Hepatocyte (in vitro differentiated cells): ENCODE measurements around the gene MRPL20. TPM values are rescaled to one million over a fixed set of nuclear protein-coding genes. Genes with fewer than 3 reads are reported as not detected.

Source experiments
- DNase-seq: peaks from one replicate; pipeline ENCODE4 v3.0.0-alpha.2; 2016; ENCODE audit warnings: low spot score
- H2AFZ ChIP-seq: fragments of 200-600 bp; sonication (generic); 2 replicates; pipeline ENCODE4 v1.6.0; 2016; ENCODE audit warnings: antibody characterized with exemption, mild to moderate bottlenecking
- H3K27ac ChIP-seq: fragments of 200-600 bp; sonication (generic); 2 replicates; pipeline ENCODE4 v1.5.1; 2016; ENCODE audit warnings: mild to moderate bottlenecking
- H3K27me3 ChIP-seq: fragments of 200-600 bp; sonication (generic); 2 replicates; pipeline ENCODE4 v1.6.1; 2016
- H3K36me3 ChIP-seq: fragments of 200-600 bp; sonication (generic); replicated peaks from 2 replicates; pipeline ENCODE4 v1.5.1; 2016; ENCODE audit warnings: low read depth; ENCODE audit not compliant: insufficient read depth
- H3K4me1 ChIP-seq: fragments of 200-600 bp; sonication (generic); 2 replicates; pipeline ENCODE4 v1.5.1; 2016; ENCODE audit warnings: mild to moderate bottlenecking, moderate library complexity; ENCODE audit not compliant: insufficient read depth
- H3K4me2 ChIP-seq: fragments of 200-600 bp; sonication (generic); 2 replicates; pipeline ENCODE4 v1.6.0; 2016
- H3K4me3 ChIP-seq: fragments of 200-600 bp; sonication (generic); 2 replicates; pipeline ENCODE4 v1.5.1; 2016; ENCODE audit warnings: mild to moderate bottlenecking
- H3K79me2 ChIP-seq: fragments of 200-600 bp; sonication (generic); 2 replicates; pipeline ENCODE4 v1.6.0; 2017; ENCODE audit warnings: mild to moderate bottlenecking
- H3K9me2 ChIP-seq: fragments of 200-600 bp; sonication (generic); replicated peaks from 2 replicates; pipeline ENCODE4 v1.6.0; 2017; ENCODE audit warnings: mild to moderate bottlenecking; ENCODE audit not compliant: insufficient read depth
- H3K9me3 ChIP-seq: fragments of 200-600 bp; sonication (generic); 2 replicates; pipeline ENCODE4 v1.5.1; 2016; ENCODE audit warnings: low read depth, mild to moderate bottlenecking
- H4K20me1 ChIP-seq: fragments of 200-600 bp; sonication (generic); 2 replicates; pipeline ENCODE4 v1.6.0; 2016; ENCODE audit warnings: mild to moderate bottlenecking; ENCODE audit not compliant: insufficient read depth, poor library complexity, severe bottlenecking
- CTCF ChIP-seq: fragments of 200-600 bp; sonication (generic); IDR thresholded peaks from 2 replicates; pipeline ENCODE4 v1.5.1; 2016; ENCODE audit warnings: antibody characterized with exemption, mild to moderate bottlenecking; ENCODE audit not compliant: poor library complexity
- EZH2 ChIP-seq: fragments of 200-600 bp; sonication (generic); IDR thresholded peaks from 2 replicates; pipeline ENCODE4 v1.6.1; 2016; ENCODE audit warnings: antibody characterized with exemption, mild to moderate bottlenecking, borderline replicate concordance
- EZH2phosphoT487 ChIP-seq: fragments of 200-600 bp; sonication (generic); IDR thresholded peaks from one replicate; pipeline ENCODE4 v1.6.1; 2018; ENCODE audit warnings: antibody characterized with exemption, mild to moderate bottlenecking, low read depth, moderate library complexity; ENCODE audit not compliant: unreplicated experiment, severe bottlenecking
- WGBS: methylation state at CpG from one replicate; pipeline ENCODE4 v1.1.6; 2016; ENCODE audit warnings: low lambda C conversion rate; ENCODE audit errors: missing lambda C conversion rate; 5-methylcytosine and 5-hydroxymethylcytosine counted together
- polyA plus RNA-seq: library from polyadenylated mRNA; unstranded; fragments of >200 nt; fragmentation: Nextera tagmentation; extraction: Ambion mirVana; gene quantifications from 2 replicates; pipeline ENCODE4 v1.2.1, GENCODE V29; 2016
- total RNA-seq: library from RNA; depleted of rRNA; stranded (reverse); fragments of >200 nt; gene quantifications from 2 replicates; pipeline ENCODE4 v1.2.3, GENCODE V29; 2014

MRPL20 gene
- total and polyA plus RNA-seq, 2 experiments from 2014 or later = 107 to 193 TPM

DNA sequence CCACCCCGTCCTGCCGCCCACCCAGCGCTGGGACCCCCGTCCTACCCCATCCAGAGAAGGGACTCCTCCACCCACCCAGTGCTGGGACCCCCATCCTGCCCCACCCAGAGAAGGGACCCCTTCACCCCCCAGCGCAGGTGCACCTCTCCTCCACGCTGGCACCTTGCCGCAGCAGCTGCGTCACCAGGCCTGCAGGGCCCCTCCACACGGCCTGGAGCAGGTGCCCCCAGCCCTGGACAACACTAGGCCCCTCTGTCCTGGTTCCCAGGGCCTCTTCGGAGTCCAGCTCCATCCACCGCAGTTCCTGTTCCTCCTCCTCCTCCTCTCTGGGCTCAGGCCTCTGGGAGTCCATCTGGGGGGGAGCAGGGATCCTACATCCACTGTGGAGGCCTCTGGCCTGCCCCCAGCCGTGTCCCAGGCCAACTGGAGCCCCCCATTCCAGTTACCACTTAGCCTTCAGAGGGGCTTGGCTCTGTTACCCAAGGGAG lies 13.6 kb upstream of the MRPL20 start:
- no peaks in the 10 kb centered on the region for H3K27me3 ChIP-seq
- H3K79me2 ChIP-seq = no peaks in the 10 kb centered on the region
- no peaks in the 10 kb centered on the region for H3K9me3 ChIP-seq
- no peaks in the 10 kb centered on the region for H3K4me1 ChIP-seq
- H3K36me3 ChIP-seq = no peaks in the 10 kb centered on the region
- H3K4me2 ChIP-seq = peak overlapping the region; percentile 51
- WGBS = 91% methylated on average over 8 of the region's 12 CpGs
- no peak overlapping the region for H2AFZ ChIP-seq
- TF ChIP-seq EZH2phosphoT487 (no peak), EZH2 (no peak), CTCF (no peak)
- no peak overlapping the region for H3K4me3 ChIP-seq
- no peak for DNase-seq
- H4K20me1 ChIP-seq = no peaks in the 10 kb centered on the region
- H3K9me2 ChIP-seq = no peaks in the 10 kb centered on the region
- no peak overlapping the region for H3K27ac ChIP-seq

DNA sequence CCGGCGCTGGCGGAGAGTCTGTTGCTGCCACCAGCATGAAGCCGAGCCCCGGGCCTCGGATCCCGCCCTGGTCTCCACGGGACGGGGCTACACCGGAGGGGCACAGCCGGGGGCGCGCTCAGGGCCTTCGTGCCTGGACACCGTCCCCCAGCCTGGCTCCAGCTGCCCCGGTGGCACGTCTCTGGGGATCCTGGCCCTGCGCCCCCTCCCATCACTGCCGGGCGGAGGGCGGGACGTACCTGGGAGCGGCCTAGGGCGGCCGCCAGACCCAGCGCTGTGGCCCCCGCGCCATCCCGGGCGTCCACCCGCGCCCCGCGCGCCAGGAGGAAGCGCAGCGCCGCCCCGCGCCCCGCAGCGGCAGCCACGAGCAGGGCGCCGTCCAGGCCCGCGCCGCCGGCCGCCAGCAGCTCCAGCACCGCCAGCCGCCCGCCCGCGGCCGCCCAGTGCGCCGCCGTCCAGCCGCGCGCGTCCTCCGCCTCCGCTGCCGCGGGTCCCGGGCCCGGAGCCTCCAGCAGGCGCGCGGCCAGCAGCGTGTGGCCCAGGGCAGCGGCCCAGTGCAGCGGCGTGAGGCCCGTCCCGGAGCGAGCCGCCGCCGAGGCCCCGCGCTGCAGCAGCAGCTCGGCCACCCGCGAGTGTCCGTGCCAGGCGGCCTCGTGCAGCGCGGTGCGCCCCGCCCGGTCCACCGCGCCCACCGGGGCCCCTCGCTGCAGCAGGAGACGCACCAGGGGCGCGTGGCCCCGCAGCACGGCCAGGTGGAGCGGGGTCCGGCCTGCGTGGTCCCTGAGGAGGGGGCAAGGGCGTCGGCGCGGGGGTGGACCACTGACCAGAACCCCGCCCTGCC lies 12.9 kb upstream of the MRPL20 start:
- H3K27ac ChIP-seq = no peak overlapping the region
- no peaks in the 10 kb centered on the region for H3K27me3 ChIP-seq
- H3K4me1 ChIP-seq = no peaks in the 10 kb centered on the region
- no peaks in the 10 kb centered on the region for H3K36me3 ChIP-seq
- H3K4me2 ChIP-seq = peak overlapping the region; percentile 67
- 70% methylated on average over 25 of the region's 112 CpGs for WGBS
- H3K9me3 ChIP-seq = no peaks in the 10 kb centered on the region
- no peaks in the 10 kb centered on the region for H3K79me2 ChIP-seq
- TF ChIP-seq EZH2phosphoT487 = no peak
- TF ChIP-seq CTCF = no peak
- TF ChIP-seq EZH2 = no peak
- H2AFZ ChIP-seq = no peak overlapping the region
- no peaks in the 10 kb centered on the region for H3K9me2 ChIP-seq
- no peak overlapping the region for H3K4me3 ChIP-seq
- no peaks in the 10 kb centered on the region for H4K20me1 ChIP-seq
- DNase-seq = no peak

GRCh38 chr1:1419363-1419812 lies 12.3 kb upstream of the MRPL20 start:
- Histone ChIP-seq H3K4me1 (no peaks in the 10 kb centered on the region), H3K9me3 (no peaks in the 10 kb centered on the region), H4K20me1 (no peaks in the 10 kb centered on the region), H3K4me2 (peak overlapping the region; percentile 67), H2AFZ (no peak overlapping the region), H3K79me2 (no peaks in the 10 kb centered on the region), H3K36me3 (no peaks in the 10 kb centered on the region), H3K27me3 (no peaks in the 10 kb centered on the region), H3K27ac (no peak overlapping the region), H3K4me3 (no peak overlapping the region), H3K9me2 (no peaks in the 10 kb centered on the region)
- TF ChIP-seq EZH2 = no peak
- no peak for TF ChIP-seq CTCF
- no peak for TF ChIP-seq EZH2phosphoT487
- WGBS = 93% methylated on average over 21 of the region's 21 CpGs
- no peak for DNase-seq
